ENCODE data around the gene ACAT2. TPM values are rescaled to one million over a fixed set of nuclear protein-coding genes. Genes with fewer than 3 reads are reported as not detected.
"Not testable (repeated sequence)": the region's sequence is repeated elsewhere in the genome, so short reads cannot be mapped to it uniquely, and the experiment has no call there.

The ACAT2 gene
- total RNA-seq, 2 donors from 2014 or later = 59.8 to 126 TPM

- intact Hi-C loops (cut with DNase I) = no loop called here
- Histone ChIP-seq H3K27ac (no peak overlapping the region), H3K36me3 (no peaks in the 10 kb centered on the region), H3K27me3 (no peaks in the 10 kb centered on the region), H3K4me1 (no peaks in the 10 kb centered on the region), H3K9me3 (no peaks in the 10 kb centered on the region), H3K9ac (ENCODE audit: low read depth in 2 of 2, low read length in 2 of 2) (no peak overlapping the region), H3K4me3 (no peak overlapping the region)
- no peak for DNase-seq
- TF ChIP-seq CTCF (IDR thresholded peaks at IDR 0.05) = no peak
These were observed 24.9 kb upstream of the ACAT2 start for GRCh38 chr6:159736908-159737307.

- Histone ChIP-seq H3K27me3 (no peaks in the 10 kb centered on the region), H3K9me3 (no peaks in the 10 kb centered on the region), H3K4me3 (no peak overlapping the region), H3K27ac (no peak overlapping the region), H3K4me1 (no peaks in the 10 kb centered on the region), H3K36me3 (peaks cover 8% of the 10 kb centered on the region), H3K9ac (ENCODE audit: low read depth in 2 of 2, low read length in 2 of 2) (no peak overlapping the region)
- no peak for TF ChIP-seq CTCF (IDR thresholded peaks at IDR 0.05)
- DNase-seq = no peak
- intact Hi-C loops (cut with DNase I) = no loop called here
These were observed 22.5 kb upstream of the ACAT2 start for GRCh38 chr6:159739341-159739740.

- TF ChIP-seq CTCF (IDR thresholded peaks at IDR 0.05) = no peak
- H3K27ac ChIP-seq = no peak overlapping the region
- no peak for DNase-seq
- no peaks in the 10 kb centered on the region for H3K9me3 ChIP-seq
- no peak overlapping the region for H3K4me3 ChIP-seq
- peaks cover 21% of the 10 kb centered on the region for H3K36me3 ChIP-seq
- intact Hi-C loops (cut with DNase I) = no loop called here
- H3K9ac ChIP-seq (ENCODE audit: low read depth in 2 of 2, low read length in 2 of 2) = no peak overlapping the region
- H3K4me1 ChIP-seq = no peaks in the 10 kb centered on the region
- H3K27me3 ChIP-seq = no peaks in the 10 kb centered on the region
These were observed 19.7 kb upstream of the ACAT2 start for GRCh38 chr6:159742165-159742564.

- no peak for TF ChIP-seq CTCF (IDR thresholded peaks at IDR 0.05)
- Histone ChIP-seq H3K27me3 (no peaks in the 10 kb centered on the region), H3K4me3 (no peak overlapping the region), H3K36me3 (peaks cover 21% of the 10 kb centered on the region), H3K4me1 (no peaks in the 10 kb centered on the region), H3K9me3 (no peaks in the 10 kb centered on the region), H3K27ac (no peak overlapping the region), H3K9ac (ENCODE audit: low read depth in 2 of 2, low read length in 2 of 2) (no peak overlapping the region)
- intact Hi-C loops (cut with DNase I) = no loop called here
- DNase-seq = no peak
These were observed 16.8 kb upstream of the ACAT2 start for GRCh38 chr6:159745081-159745480.

- DNase-seq = no peak
- H3K4me3 ChIP-seq = no peak overlapping the region
- H3K27ac ChIP-seq = no peak overlapping the region
- no peaks in the 10 kb centered on the region for H3K27me3 ChIP-seq
- no peaks in the 10 kb centered on the region for H3K9me3 ChIP-seq
- H3K4me1 ChIP-seq = no peaks in the 10 kb centered on the region
- H3K9ac ChIP-seq (ENCODE audit: low read depth in 2 of 2, low read length in 2 of 2) = no peak overlapping the region
- H3K36me3 ChIP-seq = peaks cover 21% of the 10 kb centered on the region
- intact Hi-C loops (cut with DNase I) = no loop called here
- no peak for TF ChIP-seq CTCF (IDR thresholded peaks at IDR 0.05)
These were observed 15.1 kb upstream of the ACAT2 start for GRCh38 chr6:159746759-159747158.

GRCh38 chr6:159748127-159748526 is 13.7 kb upstream of the ACAT2 start:
- intact Hi-C loops (cut with DNase I); H3K27me3 ChIP-seq; H3K9ac ChIP-seq (ENCODE audit: low read depth in 2 of 2, low read length in 2 of 2); H3K4me3 ChIP-seq; H3K4me1 ChIP-seq; H3K27ac ChIP-seq; DNase-seq; H3K9me3 ChIP-seq: not testable (repeated sequence)
- peaks cover 16% of the 10 kb centered on the region for H3K36me3 ChIP-seq

Measured in colonic mucosa (tissue), 4 donors.